ENCODE results near the gene ANAPC2.

ANAPC2 gene

GRCh38 chr9:137234055-137234697 is 45.8 kb upstream of the ANAPC2 start:
- Histone ChIP-seq H3K9me3 (ENCODE audit: control extremely low read depth in 1 of 5, control insufficient read depth in 4 of 5, insufficient read depth in 2 of 5, low read depth in 1 of 5, low read length in 4 of 5) (no peaks in the 10 kb centered on the region), H3K4me1 (ENCODE audit: control extremely low read depth in 1 of 4, control insufficient read depth in 4 of 4, insufficient read depth in 4 of 4, low read length in 3 of 4) (peaks cover 0 to 47% (median 34%) of the 10 kb centered on the region in 4 experiments), H3K4me3 (ENCODE audit: control insufficient read depth in 1 of 7, extremely low read depth in 1 of 7, insufficient read depth in 4 of 7, low read depth in 2 of 7, low read length in 6 of 7) (no peak overlapping the region), H3K27me3 (replicated peaks in 2 of 5; ENCODE audit: control insufficient read depth in 4 of 5, insufficient read depth in 5 of 5, low read length in 4 of 5) (peaks cover 0 to 17% (median 0%) of the 10 kb centered on the region in 5 experiments), H3K27ac (ENCODE audit: insufficient read depth in 1 of 2, low read depth in 1 of 2, low read length in 2 of 2, poor library complexity in 1 of 2, severe bottlenecking in 2 of 2) (no peak overlapping the region), H3K36me3 (ENCODE audit: control insufficient read depth in 4 of 4, insufficient read depth in 4 of 4, low read length in 3 of 4) (no peaks in the 10 kb centered on the region)
- ChIA-PET CTCF (interaction anchor here (0.8 to 4.8 kb wide), 3 partner anchors 8 to 116 kb away, joined by 3 to 25 read pairs (median 3); partner anchors contain the start of genes CYSRT1 and RNF224), POLR2A (no interaction called here)
- WGBS (ENCODE audit: insufficient coverage): 77% methylated on average over 38 of the region's 40 CpGs
- DNase-seq: no peak

- peaks cover 0 to 38% (median 28%) of the 10 kb centered on the region in 4 experiments for H3K4me1 ChIP-seq (ENCODE audit: control extremely low read depth in 1 of 4, control insufficient read depth in 4 of 4, insufficient read depth in 4 of 4, low read length in 3 of 4)
- H3K4me3 ChIP-seq (ENCODE audit: control insufficient read depth in 1 of 7, extremely low read depth in 1 of 7, insufficient read depth in 4 of 7, low read depth in 2 of 7, low read length in 6 of 7): no peak overlapping the region
- peaks cover 0 to 25% (median 0%) of the 10 kb centered on the region in 5 experiments for H3K27me3 ChIP-seq (replicated peaks in 2 of 5; ENCODE audit: control insufficient read depth in 4 of 5, insufficient read depth in 5 of 5, low read length in 4 of 5)
- no peaks in the 10 kb centered on the region for H3K9me3 ChIP-seq (ENCODE audit: control extremely low read depth in 1 of 5, control insufficient read depth in 4 of 5, insufficient read depth in 2 of 5, low read depth in 1 of 5, low read length in 4 of 5)
- no peak for DNase-seq
- ChIA-PET POLR2A (no interaction called here), CTCF (interaction anchor here (0.5 to 1.1 kb wide), 3 partner anchors 99 to 115 kb away, joined by 3 to 4 read pairs (median 3); no protein-coding TSS in a partner anchor)
- no peak overlapping the region for H3K27ac ChIP-seq (ENCODE audit: insufficient read depth in 1 of 2, low read depth in 1 of 2, low read length in 2 of 2, poor library complexity in 1 of 2, severe bottlenecking in 2 of 2)
- no peaks in the 10 kb centered on the region for H3K36me3 ChIP-seq (ENCODE audit: control insufficient read depth in 4 of 4, insufficient read depth in 4 of 4, low read length in 3 of 4)
- WGBS (ENCODE audit: insufficient coverage): 94% methylated on average over 36 of the region's 40 CpGs
Observed at GRCh38 chr9:137233143-137233980, 45.0 kb upstream of the ANAPC2 start.

- Histone ChIP-seq H3K27me3 (replicated peaks in 2 of 5; ENCODE audit: control insufficient read depth in 4 of 5, insufficient read depth in 5 of 5, low read length in 4 of 5) (peaks cover 0 to 29% (median 0%) of the 10 kb centered on the region in 5 experiments), H3K9me3 (ENCODE audit: control extremely low read depth in 1 of 5, control insufficient read depth in 4 of 5, insufficient read depth in 2 of 5, low read depth in 1 of 5, low read length in 4 of 5) (no peaks in the 10 kb centered on the region), H3K27ac (ENCODE audit: insufficient read depth in 1 of 2, low read depth in 1 of 2, low read length in 2 of 2, poor library complexity in 1 of 2, severe bottlenecking in 2 of 2) (no peak overlapping the region), H3K4me1 (ENCODE audit: control extremely low read depth in 1 of 4, control insufficient read depth in 4 of 4, insufficient read depth in 4 of 4, low read length in 3 of 4) (peaks cover 0 to 30% (median 25%) of the 10 kb centered on the region in 4 experiments), H3K36me3 (ENCODE audit: control insufficient read depth in 4 of 4, insufficient read depth in 4 of 4, low read length in 3 of 4) (no peaks in the 10 kb centered on the region), H3K4me3 (ENCODE audit: control insufficient read depth in 1 of 7, extremely low read depth in 1 of 7, insufficient read depth in 4 of 7, low read depth in 2 of 7, low read length in 6 of 7) (no peak overlapping the region)
- DNase-seq: no peak
- ChIA-PET POLR2A (no interaction called here), CTCF (interaction anchor here (0.5 kb wide), 1 partner anchor 98 kb away, joined by 4 read pairs; no protein-coding TSS in a partner anchor)
- WGBS (ENCODE audit: insufficient coverage): 94% methylated on average over 23 of the region's 24 CpGs
Observed at GRCh38 chr9:137232510-137232909, 44.1 kb upstream of the ANAPC2 start.

GRCh38 chr9:137232101-137232500 is 43.7 kb upstream of the ANAPC2 start:
- 79% methylated on average over 3 of the region's 10 CpGs for WGBS (ENCODE audit: insufficient coverage)
- DNase-seq: no peak
- Histone ChIP-seq H3K27ac (ENCODE audit: insufficient read depth in 1 of 2, low read depth in 1 of 2, low read length in 2 of 2, poor library complexity in 1 of 2, severe bottlenecking in 2 of 2) (no peak overlapping the region), H3K9me3 (ENCODE audit: control extremely low read depth in 1 of 5, control insufficient read depth in 4 of 5, insufficient read depth in 2 of 5, low read depth in 1 of 5, low read length in 4 of 5) (no peaks in the 10 kb centered on the region), H3K4me1 (ENCODE audit: control extremely low read depth in 1 of 4, control insufficient read depth in 4 of 4, insufficient read depth in 4 of 4, low read length in 3 of 4) (peaks cover 0 to 28% (median 22%) of the 10 kb centered on the region in 4 experiments), H3K4me3 (ENCODE audit: control insufficient read depth in 1 of 7, extremely low read depth in 1 of 7, insufficient read depth in 4 of 7, low read depth in 2 of 7, low read length in 6 of 7) (no peak overlapping the region), H3K36me3 (ENCODE audit: control insufficient read depth in 4 of 4, insufficient read depth in 4 of 4, low read length in 3 of 4) (no peaks in the 10 kb centered on the region), H3K27me3 (replicated peaks in 2 of 5; ENCODE audit: control insufficient read depth in 4 of 5, insufficient read depth in 5 of 5, low read length in 4 of 5) (peaks cover 0 to 32% (median 0%) of the 10 kb centered on the region in 5 experiments)
- ChIA-PET POLR2A (interaction anchor here (0.6 kb wide), 1 partner anchor 217 kb away, joined by 4 read pairs; no protein-coding TSS in a partner anchor), CTCF (no interaction called here)

GRCh38 chr9:137231372-137232039 is 43.1 kb upstream of the ANAPC2 start:
- Histone ChIP-seq H3K27ac (ENCODE audit: insufficient read depth in 1 of 2, low read depth in 1 of 2, low read length in 2 of 2, poor library complexity in 1 of 2, severe bottlenecking in 2 of 2) (no peak overlapping the region), H3K36me3 (ENCODE audit: control insufficient read depth in 4 of 4, insufficient read depth in 4 of 4, low read length in 3 of 4) (no peaks in the 10 kb centered on the region), H3K27me3 (replicated peaks in 2 of 5; ENCODE audit: control insufficient read depth in 4 of 5, insufficient read depth in 5 of 5, low read length in 4 of 5) (peaks cover 0 to 38% (median 0%) of the 10 kb centered on the region in 5 experiments), H3K9me3 (ENCODE audit: control extremely low read depth in 1 of 5, control insufficient read depth in 4 of 5, insufficient read depth in 2 of 5, low read depth in 1 of 5, low read length in 4 of 5) (no peaks in the 10 kb centered on the region), H3K4me1 (ENCODE audit: control extremely low read depth in 1 of 4, control insufficient read depth in 4 of 4, insufficient read depth in 4 of 4, low read length in 3 of 4) (peaks cover 0 to 22% (median 16%) of the 10 kb centered on the region in 4 experiments), H3K4me3 (ENCODE audit: control insufficient read depth in 1 of 7, extremely low read depth in 1 of 7, insufficient read depth in 4 of 7, low read depth in 2 of 7, low read length in 6 of 7) (no peak overlapping the region)
- WGBS (ENCODE audit: insufficient coverage): 96% methylated on average over 19 of the region's 23 CpGs
- no peak for DNase-seq
- POLR2A ChIA-PET: interaction anchor here (0.6 kb wide), 1 partner anchor 217 kb away, joined by 4 read pairs; no protein-coding TSS in a partner anchor
- CTCF ChIA-PET: no interaction called here

GRCh38 chr9:137230705-137231371 is 42.5 kb upstream of the ANAPC2 start, which contains the start of gene SLC34A3:
Gene SLC34A3, plus strand, starts transcription at chr9:137230901. Its CDS starts 802 bp downstream, at chr9:137231703.
- H3K4me3 ChIP-seq (ENCODE audit: control insufficient read depth in 1 of 7, extremely low read depth in 1 of 7, insufficient read depth in 4 of 7, low read depth in 2 of 7, low read length in 6 of 7): no peak within 1 kb of the TSS
- H3K27me3 ChIP-seq (replicated peaks in 2 of 5; ENCODE audit: control insufficient read depth in 4 of 5, insufficient read depth in 5 of 5, low read length in 4 of 5): peaks cover 0 to 42% (median 0%) of the 10 kb centered on the region in 5 experiments
- no peak for DNase-seq
- POLR2A ChIA-PET: no interaction called here
- no peaks in the 10 kb centered on the region for H3K9me3 ChIP-seq (ENCODE audit: control extremely low read depth in 1 of 5, control insufficient read depth in 4 of 5, insufficient read depth in 2 of 5, low read depth in 1 of 5, low read length in 4 of 5)
- H3K4me1 ChIP-seq (ENCODE audit: control extremely low read depth in 1 of 4, control insufficient read depth in 4 of 4, insufficient read depth in 4 of 4, low read length in 3 of 4): peaks cover 0 to 15% (median 10%) of the 10 kb centered on the region in 4 experiments
- 84% methylated on average over 11 of the region's 14 CpGs for WGBS (ENCODE audit: insufficient coverage)
- CTCF ChIA-PET: interaction anchor here (1.0 kb wide), 1 partner anchor 23 kb away, joined by 3 read pairs; no protein-coding TSS in a partner anchor
- H3K27ac ChIP-seq (ENCODE audit: insufficient read depth in 1 of 2, low read depth in 1 of 2, low read length in 2 of 2, poor library complexity in 1 of 2, severe bottlenecking in 2 of 2): no peak within 1 kb of the TSS
- H3K36me3 ChIP-seq (ENCODE audit: control insufficient read depth in 4 of 4, insufficient read depth in 4 of 4, low read length in 3 of 4): no peaks in the 10 kb centered on the region

Measured in common myeloid progenitor, CD34-positive (primary cell).